ENCODE measurements around the gene FANCE.

DNA sequence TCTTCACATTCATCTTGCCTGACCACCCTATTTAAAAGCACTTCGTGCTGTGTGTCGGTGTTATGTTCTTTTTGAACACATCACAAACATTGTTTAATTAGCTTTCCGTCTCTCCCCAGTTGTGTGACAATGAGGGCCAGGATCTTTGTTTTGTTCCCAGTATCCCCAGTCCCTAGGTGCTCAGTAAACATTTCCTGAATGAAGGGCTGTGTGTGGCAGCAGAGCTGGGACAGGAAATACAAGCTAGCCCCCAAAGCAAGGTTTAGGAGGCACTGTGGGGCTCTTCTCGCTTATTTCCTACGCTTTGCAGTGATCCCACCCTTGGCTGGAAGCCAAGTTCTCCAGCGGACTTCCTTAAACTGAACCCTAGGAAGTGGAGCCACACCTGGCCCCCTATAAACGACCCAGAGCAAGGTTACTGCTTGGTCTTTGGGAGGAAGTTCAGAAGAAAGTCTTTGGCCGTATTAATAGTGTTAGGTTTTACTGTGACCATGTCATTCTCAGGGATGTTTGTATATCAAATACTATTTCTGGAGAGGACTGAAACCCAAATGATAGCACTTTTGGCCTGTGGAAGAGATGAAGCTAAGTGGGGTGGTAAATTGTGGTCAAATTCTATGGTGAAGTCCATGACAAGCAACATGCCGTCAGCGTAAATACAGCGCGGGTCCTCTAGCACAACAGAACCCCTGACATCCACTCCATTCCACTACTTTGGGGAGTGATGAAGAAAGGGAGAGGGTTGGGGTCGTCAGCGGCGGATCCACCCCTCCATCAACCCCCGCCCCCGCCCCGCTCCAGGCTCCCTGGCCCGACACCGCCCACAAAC, 570 bp upstream of the FANCE start:
- TF ChIP-seq, protein P1, sequence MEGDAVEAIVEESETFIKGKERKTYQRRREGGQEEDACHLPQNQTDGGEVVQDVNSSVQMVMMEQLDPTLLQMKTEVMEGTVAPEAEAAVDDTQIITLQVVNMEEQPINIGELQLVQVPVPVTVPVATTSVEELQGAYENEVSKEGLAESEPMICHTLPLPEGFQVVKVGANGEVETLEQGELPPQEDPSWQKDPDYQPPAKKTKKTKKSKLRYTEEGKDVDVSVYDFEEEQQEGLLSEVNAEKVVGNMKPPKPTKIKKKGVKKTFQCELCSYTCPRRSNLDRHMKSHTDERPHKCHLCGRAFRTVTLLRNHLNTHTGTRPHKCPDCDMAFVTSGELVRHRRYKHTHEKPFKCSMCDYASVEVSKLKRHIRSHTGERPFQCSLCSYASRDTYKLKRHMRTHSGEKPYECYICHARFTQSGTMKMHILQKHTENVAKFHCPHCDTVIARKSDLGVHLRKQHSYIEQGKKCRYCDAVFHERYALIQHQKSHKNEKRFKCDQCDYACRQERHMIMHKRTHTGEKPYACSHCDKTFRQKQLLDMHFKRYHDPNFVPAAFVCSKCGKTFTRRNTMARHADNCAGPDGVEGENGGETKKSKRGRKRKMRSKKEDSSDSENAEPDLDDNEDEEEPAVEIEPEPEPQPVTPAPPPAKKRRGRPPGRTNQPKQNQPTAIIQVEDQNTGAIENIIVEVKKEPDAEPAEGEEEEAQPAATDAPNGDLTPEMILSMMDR (IDR thresholded peaks at IDR 0.05): no peak
- TF ChIP-seq EZH2phosphoT487 (IDR thresholded peaks at IDR 0.05): no peak

Measured in neural progenitor cell (in vitro differentiated cells).